ENCODE measurements around the gene OLFML2A. TPM values are rescaled to one million over a fixed set of nuclear protein-coding genes. Genes with fewer than 3 reads are reported as not detected.

Gene OLFML2A
- total RNA-seq, 4 donors from 2014 or later: 13.7 to 33.1 (median 25.7) TPM

DNA sequence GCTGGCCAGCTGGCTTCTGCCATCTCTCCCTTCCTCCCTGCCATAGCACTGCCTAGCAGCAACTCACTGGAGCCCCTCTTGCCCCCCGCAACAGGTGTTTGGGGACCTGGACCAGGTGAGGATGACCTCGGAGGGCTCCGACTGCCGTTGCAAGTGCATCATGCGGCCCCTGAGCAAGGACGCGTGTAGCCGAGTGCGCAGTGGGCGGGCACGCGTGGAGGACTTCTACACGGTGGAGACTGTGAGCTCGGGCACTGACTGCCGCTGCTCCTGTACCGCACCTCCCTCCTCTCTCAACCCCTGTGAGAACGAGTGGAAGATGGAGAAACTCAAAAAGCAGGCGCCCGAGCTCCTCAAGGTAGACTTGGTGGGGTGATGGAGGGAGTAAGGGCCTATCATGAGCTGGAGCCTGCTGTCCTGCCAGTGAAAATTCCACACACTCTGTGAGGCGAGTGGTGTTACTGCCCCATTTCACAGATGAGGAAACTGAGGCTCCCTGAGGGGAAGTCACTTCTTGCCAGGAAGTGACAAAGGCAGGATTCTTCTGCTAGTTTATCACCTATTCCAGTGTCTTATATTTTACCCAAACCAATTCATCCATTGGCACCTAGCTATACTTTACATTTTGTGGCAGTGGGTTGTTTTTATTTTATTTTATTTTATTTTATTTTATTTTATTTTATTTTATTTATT lies 10.1 kb downstream of the OLFML2A start:
- no peak overlapping the region for H3K4me3 ChIP-seq (ENCODE audit: low read depth, poor library complexity, severe bottlenecking)
- 93 to 99% methylated on average over 20 of the region's 20 CpGs for WGBS, 2 donors
- intact Hi-C loops (cut with DNase I; ENCODE audit: low total_unique reads): no loop called here
- TF ChIP-seq, protein P1, sequence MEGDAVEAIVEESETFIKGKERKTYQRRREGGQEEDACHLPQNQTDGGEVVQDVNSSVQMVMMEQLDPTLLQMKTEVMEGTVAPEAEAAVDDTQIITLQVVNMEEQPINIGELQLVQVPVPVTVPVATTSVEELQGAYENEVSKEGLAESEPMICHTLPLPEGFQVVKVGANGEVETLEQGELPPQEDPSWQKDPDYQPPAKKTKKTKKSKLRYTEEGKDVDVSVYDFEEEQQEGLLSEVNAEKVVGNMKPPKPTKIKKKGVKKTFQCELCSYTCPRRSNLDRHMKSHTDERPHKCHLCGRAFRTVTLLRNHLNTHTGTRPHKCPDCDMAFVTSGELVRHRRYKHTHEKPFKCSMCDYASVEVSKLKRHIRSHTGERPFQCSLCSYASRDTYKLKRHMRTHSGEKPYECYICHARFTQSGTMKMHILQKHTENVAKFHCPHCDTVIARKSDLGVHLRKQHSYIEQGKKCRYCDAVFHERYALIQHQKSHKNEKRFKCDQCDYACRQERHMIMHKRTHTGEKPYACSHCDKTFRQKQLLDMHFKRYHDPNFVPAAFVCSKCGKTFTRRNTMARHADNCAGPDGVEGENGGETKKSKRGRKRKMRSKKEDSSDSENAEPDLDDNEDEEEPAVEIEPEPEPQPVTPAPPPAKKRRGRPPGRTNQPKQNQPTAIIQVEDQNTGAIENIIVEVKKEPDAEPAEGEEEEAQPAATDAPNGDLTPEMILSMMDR (IDR thresholded peaks at IDR 0.05): no peak
- TF ChIP-seq POLR2A (IDR thresholded peaks at IDR 0.05): no peak
- peak in 1 of 2 donors; percentile 65 for DNase-seq (ENCODE audit: low spot score in 2 of 2)

DNA sequence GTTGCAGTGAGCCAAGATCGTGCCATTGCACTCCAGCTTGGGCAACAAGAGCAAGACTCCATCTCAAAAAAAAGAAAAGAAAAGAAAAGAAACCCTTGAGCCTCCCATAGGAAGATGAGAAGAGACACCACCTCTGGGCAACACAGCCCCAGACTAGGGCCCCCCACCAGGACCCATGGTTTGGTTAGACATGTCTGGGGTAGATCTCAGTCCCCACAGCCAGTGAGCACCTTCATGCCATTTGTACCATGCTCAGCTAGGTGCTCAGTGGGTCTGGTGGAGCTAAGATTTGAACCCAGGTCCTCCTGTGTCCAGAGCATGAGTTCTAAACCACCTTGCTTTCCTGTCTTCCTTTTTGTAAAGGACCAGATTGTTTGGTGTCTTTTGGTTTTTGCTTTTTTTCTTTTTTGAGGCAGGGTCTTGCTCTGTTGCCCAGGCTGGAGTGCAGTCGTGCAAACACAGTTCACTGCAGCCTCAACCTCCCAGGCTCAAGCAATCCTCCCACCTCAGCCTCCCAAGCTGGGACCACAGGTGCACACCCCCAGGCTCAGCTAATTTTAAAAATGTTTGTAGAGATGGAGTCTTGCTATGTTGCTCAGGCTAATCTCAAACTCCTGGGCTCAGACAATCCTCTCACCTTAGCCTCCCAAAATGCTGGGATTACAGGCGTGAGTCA lies 11.7 kb downstream of the OLFML2A start:
- intact Hi-C loops (cut with DNase I; ENCODE audit: low total_unique reads): no loop called here
- 86 to 93% methylated on average over 3 of the region's 3 CpGs for WGBS, 2 donors
- TF ChIP-seq, protein P1 (IDR thresholded peaks at IDR 0.05): no peak
- TF ChIP-seq POLR2A (IDR thresholded peaks at IDR 0.05): no peak
- no peak overlapping the region for H3K4me3 ChIP-seq (ENCODE audit: low read depth, poor library complexity, severe bottlenecking)
- DNase-seq (ENCODE audit: low spot score in 2 of 2): peak in 1 of 2 donors; percentile 70

DNA sequence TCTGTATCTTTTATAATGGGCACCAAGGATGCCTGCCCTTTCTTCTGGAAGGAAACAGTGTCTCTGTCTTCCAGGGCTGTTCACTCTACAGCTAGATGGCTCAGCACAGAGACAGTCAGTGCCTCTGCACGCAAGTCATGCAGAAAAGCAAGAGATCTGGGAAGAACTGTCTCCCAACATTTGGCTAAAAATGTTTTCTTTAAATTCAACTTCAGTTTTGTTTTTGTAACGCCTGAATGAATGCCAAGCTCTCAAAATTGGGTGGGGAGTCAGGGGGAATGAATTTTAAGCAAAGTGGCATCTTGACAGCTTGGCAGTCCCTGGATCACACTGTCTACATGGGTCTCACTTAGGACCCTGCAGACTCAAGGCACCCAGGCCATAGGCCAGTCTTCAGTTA lies 12.6 kb downstream of the OLFML2A start:
- intact Hi-C loops (cut with DNase I; ENCODE audit: low total_unique reads): no loop called here
- no peak for DNase-seq (ENCODE audit: low spot score in 2 of 2)
- H3K4me3 ChIP-seq (ENCODE audit: low read depth, poor library complexity, severe bottlenecking): no peak overlapping the region
- 73 to 82% methylated on average over 2 of the region's 2 CpGs for WGBS, 2 donors
- TF ChIP-seq, protein P1 (IDR thresholded peaks at IDR 0.05): no peak
- TF ChIP-seq POLR2A (IDR thresholded peaks at IDR 0.05): no peak

DNA sequence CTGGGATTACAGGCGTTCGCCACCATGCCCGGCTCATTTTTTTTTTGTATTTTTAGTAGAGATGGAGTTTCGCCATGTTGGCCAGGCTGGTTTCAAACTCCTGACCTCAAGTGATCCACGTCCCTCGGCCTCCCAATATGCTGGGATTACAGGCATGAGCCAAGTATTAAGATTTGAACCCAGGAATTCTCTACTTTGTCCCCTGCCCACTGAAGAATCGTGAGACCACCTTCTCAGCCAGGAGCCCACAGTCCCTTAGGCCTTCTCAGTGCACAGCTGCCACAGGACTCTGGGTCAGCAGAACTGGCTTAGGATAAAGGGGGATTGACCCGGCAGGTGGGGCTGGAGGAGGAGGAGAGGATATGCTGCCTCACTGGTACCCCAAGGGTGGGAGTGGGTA lies 13.4 kb downstream of the OLFML2A start:
- WGBS, 2 donors: 94% methylated on average over 8 of the region's 8 CpGs
- H3K4me3 ChIP-seq (ENCODE audit: low read depth, poor library complexity, severe bottlenecking): no peak overlapping the region
- peak in 1 of 2 donors; percentile 72 for DNase-seq (ENCODE audit: low spot score in 2 of 2)
- TF ChIP-seq, protein P1 (IDR thresholded peaks at IDR 0.05): no peak
- no peak for TF ChIP-seq POLR2A (IDR thresholded peaks at IDR 0.05)
- intact Hi-C loops (cut with DNase I; ENCODE audit: low total_unique reads): no loop called here

DNA sequence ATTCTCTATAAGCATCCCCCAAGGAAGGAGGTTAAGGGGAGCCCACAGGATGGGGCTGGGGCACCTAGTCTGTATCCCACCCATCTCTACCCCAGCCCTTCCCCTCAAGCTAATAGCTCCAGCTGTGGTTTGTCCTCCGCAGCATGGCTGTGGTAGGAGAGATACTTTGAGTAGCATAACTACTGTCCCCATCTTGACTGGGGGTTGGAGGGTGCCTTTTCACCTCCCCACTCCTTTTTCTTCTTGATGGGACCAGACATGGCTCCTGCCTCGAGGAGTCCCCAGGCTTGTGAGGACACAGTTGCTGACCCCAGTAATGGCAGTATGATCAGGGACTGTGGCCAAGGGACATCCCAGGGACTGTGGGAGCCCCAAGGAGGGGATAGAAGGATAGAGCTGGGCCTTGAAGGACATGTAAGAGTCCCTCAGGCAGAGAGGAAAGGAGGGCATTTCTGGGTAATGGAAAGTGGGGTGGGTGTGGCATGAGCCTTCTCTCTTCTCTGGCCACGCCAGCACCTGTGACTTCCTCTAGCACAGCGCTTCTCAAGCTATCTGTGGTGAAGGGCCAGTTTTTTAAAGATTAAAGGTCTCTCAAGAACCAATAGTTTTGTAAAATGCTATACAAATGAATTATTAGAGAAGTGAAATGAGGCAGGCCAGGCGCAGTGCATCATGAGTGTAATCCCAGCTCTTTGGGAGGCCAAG lies 14.0 kb downstream of the OLFML2A start:
- peak in 1 of 2 donors; percentile 58 for DNase-seq (ENCODE audit: low spot score in 2 of 2)
- intact Hi-C loops (cut with DNase I; ENCODE audit: low total_unique reads): no loop called here
- WGBS, 2 donors: 87 to 91% methylated on average over 5 of the region's 5 CpGs

More for the DNA sequence above, 14.0 kb downstream of the OLFML2A start:
- no peak overlapping the region for H3K4me3 ChIP-seq (ENCODE audit: low read depth, poor library complexity, severe bottlenecking)
- no peak for TF ChIP-seq POLR2A (IDR thresholded peaks at IDR 0.05)
- TF ChIP-seq, protein P1 (IDR thresholded peaks at IDR 0.05): no peak

All from lower leg skin (tissue), 4 donors.